MV-4-11 (cell line): ENCODE results near the gene CERKL.
"Not testable (repeated sequence)": the region's sequence is repeated elsewhere in the genome, so short reads cannot be mapped to it uniquely, and the experiment has no call there.

ENCODE experiments used
- DNase-seq: peaks from one replicate; lab custom pipeline; 2025; lab: John Stamatoyannopoulos, UW

CERKL gene

GRCh38 chr2:181656450-181657291 lies at the start of gene CERKL:
Gene CERKL (minus strand): TSS chr2:181657105. CDS start chr2:181657006, 99 bp downstream.
- peak; percentile 21 for DNase-seq

GRCh38 chr2:181702519-181702918 lies 45.6 kb upstream of the CERKL start:
- DNase-seq, result not testable (repeated sequence)

GRCh38 chr2:181698223-181698622 lies 41.3 kb upstream of the CERKL start:
- no peak for DNase-seq

- DNase-seq, result peak; percentile 95
These were observed 40.7 kb upstream of the CERKL start for GRCh38 chr2:181697571-181697970.

GRCh38 chr2:181697126-181697525 lies 40.2 kb upstream of the CERKL start:
- peak; percentile 88 for DNase-seq

GRCh38 chr2:181694271-181694670 lies 37.4 kb upstream of the CERKL start:
- DNase-seq, result no peak

- DNase-seq, result no peak
These were observed 34.0 kb upstream of the CERKL start for GRCh38 chr2:181690860-181691259.

- DNase-seq, result peak; percentile 11
These were observed 29.8 kb upstream of the CERKL start for GRCh38 chr2:181686576-181687185.

GRCh38 chr2:181685150-181685688 lies 28.3 kb upstream of the CERKL start:
- peak; percentile 6 for DNase-seq

GRCh38 chr2:181684454-181685149 lies 27.7 kb upstream of the CERKL start:
- no peak for DNase-seq

- peak; percentile 41 for DNase-seq
These were observed 26.9 kb upstream of the CERKL start for GRCh38 chr2:181683518-181684453.

- DNase-seq, result no peak
These were observed 26.1 kb upstream of the CERKL start for GRCh38 chr2:181682795-181683517.

- no peak for DNase-seq
These were observed 25.3 kb upstream of the CERKL start for GRCh38 chr2:181682026-181682789.

- no peak for DNase-seq
These were observed 24.3 kb upstream of the CERKL start for GRCh38 chr2:181680937-181681811.

- no peak for DNase-seq
These were observed 23.4 kb upstream of the CERKL start, which contains the start of gene NEUROD1 for GRCh38 chr2:181680055-181680936. Gene NEUROD1 (minus strand): TSS chr2:181680517. CDS start chr2:181678860, 1,657 bp downstream.

GRCh38 chr2:181679544-181679979 lies 22.7 kb upstream of the CERKL start:
- DNase-seq, result no peak

- DNase-seq, result no peak
These were observed 22.1 kb upstream of the CERKL start for GRCh38 chr2:181678861-181679543.
